OCI-M2 (cell line): ENCODE results near the gene HBS1L.

Experiments used
- DNase-seq: peaks from one replicate; lab custom pipeline; 2025; ENCODE audit not compliant: unreplicated experiment; lab: John Stamatoyannopoulos, UW

The HBS1L gene

DNA sequence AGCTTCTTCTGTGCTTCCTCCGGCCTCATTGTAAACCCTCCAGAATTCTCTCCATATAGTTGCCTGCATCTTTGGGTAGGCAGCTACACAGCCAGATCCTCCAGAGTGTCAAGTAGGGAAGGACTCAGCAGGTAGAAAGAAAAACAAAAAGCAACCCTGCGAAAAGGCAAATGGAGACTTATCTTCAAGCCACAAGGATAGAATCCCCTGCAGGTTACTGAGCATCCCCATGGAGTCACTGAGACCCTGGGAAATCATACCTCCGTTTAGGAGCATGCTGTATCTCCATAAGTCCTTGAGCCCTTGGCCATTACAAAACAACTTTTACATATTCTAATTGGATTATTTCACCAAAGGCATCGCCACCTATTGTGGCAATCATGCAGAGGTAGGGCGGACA, 133.3 kb downstream of the HBS1L start:
- no peak for DNase-seq

DNA sequence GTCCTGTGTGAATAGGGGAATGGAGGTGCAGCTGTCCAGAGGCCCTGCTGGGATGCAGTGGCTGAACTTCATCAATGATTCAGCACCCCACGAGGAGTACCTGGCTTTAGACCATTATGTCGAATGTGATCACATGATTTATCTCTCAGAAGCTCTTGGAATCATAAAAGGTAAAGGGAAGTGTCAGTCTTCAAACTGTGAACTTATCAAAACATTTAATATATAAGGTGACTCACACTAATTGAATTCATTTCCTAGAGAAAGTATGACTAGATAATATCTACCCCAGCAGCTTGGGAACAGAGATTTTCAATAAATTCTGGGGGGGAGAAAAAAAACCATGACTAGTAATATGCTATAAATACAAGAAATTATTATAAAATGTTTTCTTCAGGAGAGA, 134.2 kb downstream of the HBS1L start:
- DNase-seq, result no peak

DNA sequence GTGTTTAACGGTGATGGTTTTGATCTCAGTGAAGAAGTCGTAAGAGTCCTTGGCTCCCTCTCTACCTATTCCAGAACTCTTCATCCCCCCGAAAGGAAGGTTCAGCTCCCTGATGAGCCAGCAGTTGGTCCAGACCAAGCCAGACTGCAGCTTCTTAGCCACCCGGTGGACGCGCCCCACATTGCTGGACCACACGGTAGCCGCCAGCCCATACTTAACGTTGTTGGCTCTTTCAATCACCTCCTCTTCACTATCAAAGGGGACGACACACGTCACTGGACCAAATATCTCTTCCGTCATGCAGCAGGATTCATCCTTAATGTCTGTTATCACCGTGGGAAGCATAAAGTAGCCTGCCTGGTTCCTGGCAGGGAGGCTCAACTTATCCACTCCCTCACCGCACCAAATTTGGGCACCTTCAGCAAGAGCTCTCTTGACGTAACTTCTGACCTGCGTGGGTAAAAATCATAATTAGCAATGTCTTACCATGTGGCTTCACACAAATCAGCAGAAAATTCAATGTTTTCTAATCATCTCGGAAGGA, 136.1 kb downstream of the HBS1L start:
- DNase-seq, result no peak

DNA sequence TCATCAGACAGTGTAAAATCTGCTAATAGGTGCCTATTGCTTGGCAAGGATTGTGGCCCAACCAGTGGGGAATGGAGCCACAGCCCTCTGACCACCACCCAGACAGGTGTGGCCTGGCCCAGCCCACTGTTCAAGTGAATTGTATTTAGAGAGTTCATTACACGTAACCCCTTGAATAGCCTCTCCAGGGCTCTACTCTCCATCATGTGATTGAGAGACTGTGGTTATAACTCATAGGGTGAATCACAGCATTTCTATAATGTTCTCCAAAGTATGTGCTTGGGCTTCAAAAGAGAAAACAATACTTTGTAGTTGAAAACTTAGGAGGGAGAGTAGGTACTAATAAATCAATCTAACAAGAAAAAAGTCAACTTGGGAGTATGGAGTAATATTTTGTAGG, 143.1 kb downstream of the HBS1L start:
- DNase-seq, result no peak

DNA sequence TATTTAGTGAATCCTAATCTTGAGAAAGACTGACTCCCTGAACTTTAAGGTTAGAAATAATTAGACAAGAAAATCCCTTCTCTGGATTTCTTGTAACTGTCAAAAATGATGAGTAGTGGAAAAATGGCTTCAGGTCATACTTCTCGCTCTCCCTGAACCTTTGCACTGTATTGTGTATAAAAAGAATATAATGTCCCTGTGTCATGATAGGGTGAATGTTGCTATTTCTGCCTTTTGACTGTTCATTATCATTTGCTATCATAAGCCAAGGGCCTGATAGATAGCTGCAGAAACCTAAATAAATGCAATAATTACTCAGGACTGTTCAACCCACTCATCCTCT, 144.1 kb downstream of the HBS1L start:
- no peak for DNase-seq
